Purkinje cell (primary cell): ENCODE measurements around the gene CXorf49. TPM values are rescaled to one million over a fixed set of nuclear protein-coding genes. Genes with fewer than 3 reads are reported as not detected.

Source experiments
- polyA plus RNA-seq: library from polyadenylated mRNA; unstranded; fragments of >200 nt; fragmentation: Nextera tagmentation; gene quantifications from 2 replicates; pipeline ENCODE4 v1.2.1, GENCODE V29; 2014

The CXorf49 gene
- not detected in 2 replicates for polyA plus RNA-seq

DNA sequence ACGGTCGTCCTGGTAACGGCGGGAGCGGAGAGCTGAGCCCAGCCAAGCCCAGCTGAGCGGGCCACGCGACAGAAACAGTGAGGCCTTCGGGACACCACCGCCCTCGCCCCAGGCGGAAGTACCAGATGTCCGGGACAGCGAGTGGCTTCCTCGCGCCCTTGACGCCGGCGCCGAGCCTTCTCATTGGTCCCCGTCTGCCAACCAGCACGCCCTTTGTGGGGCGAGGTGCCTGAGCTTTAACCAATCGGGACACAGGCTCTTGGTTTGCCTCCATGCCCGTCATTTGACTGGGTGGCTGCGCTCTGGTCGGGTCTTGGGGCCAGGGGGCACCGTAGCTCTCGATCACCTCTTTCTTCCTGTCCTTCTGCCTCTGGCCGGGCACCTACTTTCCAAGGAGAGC is at the start of gene CXorf49:
CXorf49 (minus strand) TSS at position 101 of the 400 bp plus-strand sequence. CDS start 134 bp downstream, outside the sequence.

DNA sequence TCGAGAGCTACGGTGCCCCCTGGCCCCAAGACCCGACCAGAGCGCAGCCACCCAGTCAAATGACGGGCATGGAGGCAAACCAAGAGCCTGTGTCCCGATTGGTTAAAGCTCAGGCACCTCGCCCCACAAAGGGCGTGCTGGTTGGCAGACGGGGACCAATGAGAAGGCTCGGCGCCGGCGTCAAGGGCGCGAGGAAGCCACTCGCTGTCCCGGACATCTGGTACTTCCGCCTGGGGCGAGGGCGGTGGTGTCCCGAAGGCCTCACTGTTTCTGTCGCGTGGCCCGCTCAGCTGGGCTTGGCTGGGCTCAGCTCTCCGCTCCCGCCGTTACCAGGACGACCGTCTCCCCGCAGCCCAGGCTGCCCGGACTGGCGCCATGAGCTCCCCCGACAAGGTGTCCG is 45.0 kb upstream of the CXorf49 start, which contains the start of gene CXorf49B:
CXorf49B (plus strand) TSS at position 301 of the 400 bp plus-strand sequence; CDS start at position 376, 75 bp downstream.

DNA sequence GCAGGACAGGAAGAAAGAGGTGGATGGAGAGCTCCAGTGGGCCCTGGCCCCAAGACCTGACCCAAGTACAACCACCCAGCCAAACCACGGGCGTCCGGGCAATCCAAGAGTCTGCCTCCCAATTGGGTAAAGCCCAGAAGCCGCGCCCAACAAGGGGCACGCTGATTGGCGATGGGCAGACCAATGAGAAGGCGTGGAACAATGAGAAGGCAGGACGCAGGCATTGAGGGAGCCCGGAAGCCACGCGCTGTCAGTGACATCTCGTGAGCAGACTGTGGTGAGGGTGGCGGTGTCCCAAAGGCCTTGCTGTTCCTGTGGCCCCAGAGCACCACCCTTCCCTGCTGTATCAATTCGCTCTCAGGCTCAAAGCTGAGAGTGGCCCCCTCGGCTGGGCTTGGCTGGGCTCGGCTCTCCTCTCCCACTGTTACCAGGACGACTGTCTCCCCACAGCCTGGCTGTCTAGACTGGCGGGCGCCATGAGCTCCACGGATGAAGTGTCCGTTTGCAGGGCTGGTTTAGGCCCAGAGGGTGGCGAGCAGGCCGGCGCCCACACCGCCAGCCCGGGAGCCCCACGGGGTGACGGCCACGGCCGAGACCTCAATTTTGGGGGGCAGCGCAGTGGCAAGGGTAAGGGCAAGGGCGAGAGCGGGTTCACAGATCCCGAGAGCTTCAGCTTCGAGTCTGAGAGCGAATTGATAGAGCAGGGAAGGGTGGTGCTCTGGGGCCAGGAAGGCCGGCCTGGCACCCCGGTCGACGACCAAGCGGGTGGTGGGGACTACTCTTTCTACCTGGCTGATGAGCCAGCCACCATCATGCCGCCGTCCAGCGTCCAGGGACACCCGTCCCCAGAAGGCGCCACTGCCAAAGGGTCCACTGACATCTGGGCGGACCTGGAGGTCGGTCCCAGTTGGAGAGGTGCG is 50.5 kb downstream of the CXorf49 start, which contains the start of gene LOC101059915:
LOC101059915 (plus strand) TSS at position 219 of the 920 bp plus-strand sequence.

Other genes with a start within 250 kb of the CXorf49 start
- gene OGT, start 185.2 kb downstream of the CXorf49 start, polyA plus RNA-seq, result 78.6 and 84.1 TPM in 2 replicates
- 3.3 and 4.2 TPM in 2 replicates for gene GCNA, start 139.8 kb downstream of the CXorf49 start, polyA plus RNA-seq
- not detected in 2 replicates for gene CXCR3, start 99.8 kb downstream of the CXorf49 start, polyA plus RNA-seq
- not detected in 2 replicates for gene CXorf49B, start 45.1 kb upstream of the CXorf49 start, polyA plus RNA-seq
- 1.8 and 3.0 TPM in 2 replicates for gene NHSL2, start 192.6 kb upstream of the CXorf49 start, polyA plus RNA-seq